ENCODE measurements around the gene ZCCHC24. TPM values are rescaled to one million over a fixed set of nuclear protein-coding genes. Genes with fewer than 3 reads are reported as not detected.

ZCCHC24 gene
- polyA plus RNA-seq, 1 of the 3 experiments (the other 2 are of a cell fraction): 15.8 TPM

DNA sequence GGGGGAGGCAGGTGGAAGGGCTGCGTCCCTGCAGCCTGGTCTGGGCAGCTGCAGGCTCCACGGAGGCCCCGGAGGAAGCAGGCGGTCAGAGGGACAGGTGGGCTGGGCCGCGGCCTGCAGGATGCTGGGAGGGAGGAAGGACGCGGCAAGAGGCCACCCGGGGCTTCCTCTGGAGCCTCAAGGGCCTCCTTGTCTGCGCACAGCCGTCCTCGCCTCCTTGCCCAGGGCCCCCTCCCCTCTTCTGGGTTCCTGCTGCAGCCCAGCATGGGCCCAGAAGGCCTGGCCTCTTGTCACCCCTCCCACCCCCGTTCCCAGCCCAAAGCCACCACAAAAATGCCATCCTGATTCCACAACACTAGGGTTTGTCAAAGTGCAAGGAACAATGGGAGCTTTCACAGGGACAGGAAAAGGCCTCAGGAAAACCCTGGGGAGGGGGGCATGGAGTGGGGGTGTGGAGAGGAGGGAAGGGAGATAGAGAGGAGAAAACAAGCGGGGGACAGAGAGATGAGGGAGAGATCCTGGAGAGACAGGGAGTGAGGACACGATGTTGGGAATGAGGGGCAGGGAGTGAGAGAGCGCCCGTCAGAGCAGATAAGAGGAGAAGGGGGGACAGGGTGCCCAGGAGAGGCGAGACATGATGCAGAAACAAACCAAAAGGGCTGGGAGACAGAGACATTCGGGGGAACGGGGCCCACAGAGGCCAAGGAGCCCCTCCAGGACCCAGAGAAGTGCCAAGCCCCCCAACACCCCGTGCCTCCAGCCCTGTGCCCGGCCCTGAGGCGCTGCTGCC lies 41.8 kb downstream of the ZCCHC24 start (continued):
- TF ChIP-seq FOXJ3 (CRISPR knock-in tag; IDR thresholded peaks at IDR 0.05): no peak
- TF ChIP-seq TEAD4 (IDR thresholded peaks at IDR 0.05; ENCODE audit: borderline replicate concordance, insufficient read depth): no peak

DNA sequence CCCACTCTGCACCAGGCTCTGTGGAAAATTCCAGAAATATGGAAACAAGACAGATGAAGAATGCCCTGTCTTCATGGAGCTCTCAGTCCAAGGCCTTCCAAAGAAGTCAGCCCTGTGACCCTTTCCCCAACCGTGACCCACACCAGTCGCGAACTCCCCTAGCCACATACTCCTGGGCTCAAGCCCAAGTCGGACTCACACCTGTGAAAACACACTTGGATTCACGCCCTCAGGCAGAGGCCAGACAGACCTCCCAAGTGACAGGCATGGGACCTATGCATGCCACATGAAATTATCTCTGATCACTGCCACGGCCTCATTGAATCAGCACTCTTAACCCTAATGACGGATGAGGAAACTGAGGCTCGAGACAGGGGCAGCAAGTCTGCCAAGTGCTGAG lies 42.5 kb downstream of the ZCCHC24 start:
- Histone ChIP-seq H3K4me2 (no peak overlapping the region), H3F3A (replicated peaks; ENCODE audit: insufficient read depth) (peaks cover 22% of the 10 kb centered on the region), H3K36me3 (replicated peaks in 1 of 2; ENCODE audit: control insufficient read depth in 1 of 2, insufficient read depth in 2 of 2, low read length in 1 of 2) (no peaks in the 10 kb centered on the region), H3K79me2 (ENCODE audit: insufficient read depth) (0 out of 2 replicates have a peak, but pooled peaks cover 3% of the 10 kb centered on the region), H3K9me2 (no peaks in the 10 kb centered on the region), H3K9me3 (no peaks in the 10 kb centered on the region), H3K27ac (ENCODE audit: low read depth in 2 of 2, low read length in 1 of 2) (peak overlapping the region in 1 of 2 experiments; percentile 1; a peak in 1 of 4 replicates), H3K27me3 (ENCODE audit: insufficient read depth) (no peaks in the 10 kb centered on the region), H3K4me1 (ENCODE audit: control insufficient read depth in 1 of 2, insufficient read depth in 2 of 2, low read depth in 1 of 2, low read length in 1 of 2) (peaks cover 32 to 97% of the 10 kb centered on the region in 2 experiments), H4K20me1 (ENCODE audit: insufficient read depth) (peaks cover 10% of the 10 kb centered on the region; the same call in 1 of the 2 replicates), H3K4me3 (ENCODE audit: low read depth in 2 of 2, low read length in 1 of 2) (no peak overlapping the region), H2AFZ (ENCODE audit: low read depth) (no peak overlapping the region), H3K9ac (no peak overlapping the region)
- ChIA-PET CTCF (interaction anchor here (2.8 to 5.3 kb wide), 2 partner anchors 20 to 65 kb away, joined by 12 to 29 read pairs; no protein-coding TSS in a partner anchor), POLR2A (no interaction called here)
- DNase-seq: no peak
- 79% methylated on average over 7 of the region's 8 CpGs for WGBS (ENCODE audit: low lambda C conversion rate)
- TF ChIP-seq YY1 (IDR thresholded peaks at IDR 0.05; ENCODE audit: low read depth) (no peak), GATA2 (CRISPR knock-in tag; IDR thresholded peaks at IDR 0.05) (no peak), JUND (IDR thresholded peaks at IDR 0.05) (no peak), POLR2AphosphoS5 (IDR thresholded peaks at IDR 0.05; ENCODE audit: low read depth, low read length) (no peak), SMC3 (IDR thresholded peaks at IDR 0.05; ENCODE audit: low read depth, low read length) (no peak)
- TF ChIP-seq, protein P1, sequence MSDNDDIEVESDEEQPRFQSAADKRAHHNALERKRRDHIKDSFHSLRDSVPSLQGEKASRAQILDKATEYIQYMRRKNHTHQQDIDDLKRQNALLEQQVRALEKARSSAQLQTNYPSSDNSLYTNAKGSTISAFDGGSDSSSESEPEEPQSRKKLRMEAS (IDR thresholded peaks at IDR 0.05; ENCODE audit: low read depth): no peak
- TF ChIP-seq, protein P2, sequence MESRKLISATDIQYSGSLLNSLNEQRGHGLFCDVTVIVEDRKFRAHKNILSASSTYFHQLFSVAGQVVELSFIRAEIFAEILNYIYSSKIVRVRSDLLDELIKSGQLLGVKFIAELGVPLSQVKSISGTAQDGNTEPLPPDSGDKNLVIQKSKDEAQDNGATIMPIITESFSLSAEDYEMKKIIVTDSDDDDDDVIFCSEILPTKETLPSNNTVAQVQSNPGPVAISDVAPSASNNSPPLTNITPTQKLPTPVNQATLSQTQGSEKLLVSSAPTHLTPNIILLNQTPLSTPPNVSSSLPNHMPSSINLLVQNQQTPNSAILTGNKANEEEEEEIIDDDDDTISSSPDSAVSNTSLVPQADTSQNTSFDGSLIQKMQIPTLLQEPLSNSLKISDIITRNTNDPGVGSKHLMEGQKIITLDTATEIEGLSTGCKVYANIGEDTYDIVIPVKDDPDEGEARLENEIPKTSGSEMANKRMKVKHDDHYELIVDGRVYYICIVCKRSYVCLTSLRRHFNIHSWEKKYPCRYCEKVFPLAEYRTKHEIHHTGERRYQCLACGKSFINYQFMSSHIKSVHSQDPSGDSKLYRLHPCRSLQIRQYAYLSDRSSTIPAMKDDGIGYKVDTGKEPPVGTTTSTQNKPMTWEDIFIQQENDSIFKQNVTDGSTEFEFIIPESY (IDR thresholded peaks at IDR 0.05; ENCODE audit: borderline replicate concordance, low read depth): no peak
- TF ChIP-seq, protein P3, sequence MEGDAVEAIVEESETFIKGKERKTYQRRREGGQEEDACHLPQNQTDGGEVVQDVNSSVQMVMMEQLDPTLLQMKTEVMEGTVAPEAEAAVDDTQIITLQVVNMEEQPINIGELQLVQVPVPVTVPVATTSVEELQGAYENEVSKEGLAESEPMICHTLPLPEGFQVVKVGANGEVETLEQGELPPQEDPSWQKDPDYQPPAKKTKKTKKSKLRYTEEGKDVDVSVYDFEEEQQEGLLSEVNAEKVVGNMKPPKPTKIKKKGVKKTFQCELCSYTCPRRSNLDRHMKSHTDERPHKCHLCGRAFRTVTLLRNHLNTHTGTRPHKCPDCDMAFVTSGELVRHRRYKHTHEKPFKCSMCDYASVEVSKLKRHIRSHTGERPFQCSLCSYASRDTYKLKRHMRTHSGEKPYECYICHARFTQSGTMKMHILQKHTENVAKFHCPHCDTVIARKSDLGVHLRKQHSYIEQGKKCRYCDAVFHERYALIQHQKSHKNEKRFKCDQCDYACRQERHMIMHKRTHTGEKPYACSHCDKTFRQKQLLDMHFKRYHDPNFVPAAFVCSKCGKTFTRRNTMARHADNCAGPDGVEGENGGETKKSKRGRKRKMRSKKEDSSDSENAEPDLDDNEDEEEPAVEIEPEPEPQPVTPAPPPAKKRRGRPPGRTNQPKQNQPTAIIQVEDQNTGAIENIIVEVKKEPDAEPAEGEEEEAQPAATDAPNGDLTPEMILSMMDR (IDR thresholded peaks at IDR 0.05): no peak

Measured in SK-N-SH (cell line).